Measurements from ENCODE around the gene POU5F1.

- TF ChIP-seq CTCF (IDR thresholded peaks at IDR 0.05) (no peak), POLR2A (IDR thresholded peaks at IDR 0.05) (no peak)
These were observed 32.0 kb upstream of the POU5F1 start for GRCh38 chr6:31202259-31203166.
